Measurements from ENCODE around the gene MYOF. TPM values are rescaled to one million over a fixed set of nuclear protein-coding genes. Genes with fewer than 3 reads are reported as not detected.

The MYOF gene
- total RNA-seq, 1 donor from 2014 or later = 132 TPM

GRCh38 chr10:93464776-93465388, 17.3 kb downstream of the MYOF start:
- no peak for TF ChIP-seq CTCF (IDR thresholded peaks at IDR 0.05)
- H3K4me3 ChIP-seq = no peak overlapping the region
- intact Hi-C loops (cut with DNase I) = no loop called here
- H3K9me3 ChIP-seq = no peaks in the 10 kb centered on the region
- no peaks in the 10 kb centered on the region for H3K36me3 ChIP-seq
- no peak for ATAC-seq
- peaks cover 74% of the 10 kb centered on the region for H3K4me1 ChIP-seq
- H3K27me3 ChIP-seq = no peaks in the 10 kb centered on the region
- H3K27ac ChIP-seq = peak overlapping the region; percentile 79
- DNase-seq = no peak

- intact Hi-C loops (cut with DNase I) = no loop called here
- H3K27ac ChIP-seq = peak overlapping the region; percentile 79
- peak; percentile 27 for ATAC-seq
- no peaks in the 10 kb centered on the region for H3K9me3 ChIP-seq
- H3K27me3 ChIP-seq = no peaks in the 10 kb centered on the region
- no peak for TF ChIP-seq CTCF (IDR thresholded peaks at IDR 0.05)
- no peak for DNase-seq
- H3K4me3 ChIP-seq = no peak overlapping the region
- H3K4me1 ChIP-seq = peaks cover 84% of the 10 kb centered on the region
- H3K36me3 ChIP-seq = no peaks in the 10 kb centered on the region
Measured at GRCh38 chr10:93463723-93464476, 18.2 kb downstream of the MYOF start.

- DNase-seq (peak; percentile 79), ATAC-seq (peak; percentile 61)
- Histone ChIP-seq H3K9me3 (no peaks in the 10 kb centered on the region), H3K27me3 (no peaks in the 10 kb centered on the region), H3K4me3 (no peak overlapping the region), H3K4me1 (peaks cover 84% of the 10 kb centered on the region), H3K36me3 (no peaks in the 10 kb centered on the region), H3K27ac (peak overlapping the region; percentile 79)
- no peak for TF ChIP-seq CTCF (IDR thresholded peaks at IDR 0.05)
- intact Hi-C loops (cut with DNase I) = no loop called here
Measured at GRCh38 chr10:93462881-93463280, 19.3 kb downstream of the MYOF start.

DNA sequence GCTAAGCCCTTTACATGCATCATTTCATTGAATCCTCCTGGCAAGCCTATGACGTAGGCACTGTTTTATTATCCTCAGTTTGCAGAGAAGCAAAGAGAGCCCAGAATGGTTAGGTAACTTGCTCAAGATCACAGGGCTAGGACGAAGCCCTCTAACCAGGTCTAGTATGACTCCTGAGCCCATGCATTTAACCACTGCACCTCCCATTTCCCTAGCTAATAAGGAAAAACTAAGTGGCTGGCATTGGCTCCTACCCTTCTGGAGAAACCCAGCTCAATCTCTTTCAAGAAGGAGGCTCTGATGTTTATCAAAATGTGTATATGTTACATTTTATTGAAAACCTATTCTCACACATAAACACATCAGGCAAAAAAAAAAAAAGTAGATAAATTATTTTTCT, 19.8 kb downstream of the MYOF start:
- Histone ChIP-seq H3K27me3 (no peaks in the 10 kb centered on the region), H3K4me1 (peaks cover 85% of the 10 kb centered on the region), H3K36me3 (no peaks in the 10 kb centered on the region), H3K9me3 (no peaks in the 10 kb centered on the region), H3K4me3 (no peak overlapping the region), H3K27ac (peak overlapping the region; percentile 79)
- TF ChIP-seq CTCF (IDR thresholded peaks at IDR 0.05) = no peak
- intact Hi-C loops (cut with DNase I) = no loop called here
- DNase-seq (no peak), ATAC-seq (no peak)

DNA sequence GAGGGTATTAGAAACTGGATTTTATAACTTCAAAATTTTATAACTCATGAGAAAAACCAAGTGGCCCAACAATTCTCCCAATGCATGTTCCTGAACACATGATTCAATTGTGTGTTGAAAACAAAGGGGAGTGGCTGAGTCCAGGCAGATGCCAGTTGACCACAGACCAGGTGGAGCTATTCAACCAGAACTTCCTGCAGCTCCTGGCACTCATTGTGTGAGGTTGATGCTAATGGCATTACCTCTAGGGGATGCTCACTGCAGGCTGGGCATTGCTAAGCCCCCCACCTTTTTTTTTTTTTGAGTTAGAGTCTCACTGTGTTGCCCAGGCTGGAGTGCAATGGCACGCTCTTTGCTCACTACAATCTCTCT, 20.3 kb downstream of the MYOF start:
- ATAC-seq (no peak), DNase-seq (no peak)
- Histone ChIP-seq H3K9me3 (no peaks in the 10 kb centered on the region), H3K4me1 (peaks cover 81% of the 10 kb centered on the region), H3K36me3 (peaks cover 4% of the 10 kb centered on the region), H3K4me3 (no peak overlapping the region), H3K27me3 (no peaks in the 10 kb centered on the region), H3K27ac (peak overlapping the region; percentile 79)
- intact Hi-C loops (cut with DNase I) = no loop called here
- no peak for TF ChIP-seq CTCF (IDR thresholded peaks at IDR 0.05)

Data from upper lobe of right lung (tissue), 1 donor.